ENCODE data around the gene ALKAL2. TPM values are rescaled to one million over a fixed set of nuclear protein-coding genes. Genes with fewer than 3 reads are reported as not detected.

The ALKAL2 gene
- total RNA-seq, 4 donors from 2014 or later = 21.9 to 96.6 (median 46.1) TPM

DNA sequence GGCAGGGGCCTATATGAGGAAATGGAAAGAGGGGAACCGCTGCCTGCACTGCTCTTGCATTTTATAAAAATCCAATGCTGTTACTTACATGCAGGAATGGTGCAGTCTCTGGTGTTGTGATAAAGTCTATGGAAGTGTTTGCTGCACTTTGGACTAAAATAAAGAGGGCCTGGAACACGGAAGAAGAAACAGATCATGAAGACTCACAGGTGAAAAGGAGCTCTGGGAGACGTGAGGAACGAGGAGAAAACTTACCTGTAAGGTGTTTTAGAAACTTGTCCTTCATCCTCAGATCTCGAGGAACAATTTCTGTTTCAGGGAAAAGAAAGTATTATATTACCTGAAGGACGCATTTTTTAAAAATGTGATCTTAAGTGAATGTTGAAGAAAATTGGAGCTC is 1.9 kb downstream of the ALKAL2 start:
- Histone ChIP-seq H3K36me3 (peaks cover 0 to 19% (median 0%) of the 10 kb centered on the region in 3 donors), H3K4me3 (no peak overlapping the region), H3K27me3 (peaks cover 0 to 46% of the 10 kb centered on the region in 2 donors), H3K4me1 (peaks cover 0 to 56% (median 15%) of the 10 kb centered on the region in 4 donors), H3K27ac (no peak overlapping the region), H3K9me3 (no peaks in the 10 kb centered on the region)
- 87% methylated on average over 6 of the region's 6 CpGs for WGBS, 2 donors
- TF ChIP-seq CTCF (IDR thresholded peaks at IDR 0.05) (no peak), EP300 (IDR thresholded peaks at IDR 0.05) (no peak), POLR2A (IDR thresholded peaks at IDR 0.05) (no peak)
- no peak for DNase-seq (ENCODE audit: low spot score in 2 of 2)

DNA sequence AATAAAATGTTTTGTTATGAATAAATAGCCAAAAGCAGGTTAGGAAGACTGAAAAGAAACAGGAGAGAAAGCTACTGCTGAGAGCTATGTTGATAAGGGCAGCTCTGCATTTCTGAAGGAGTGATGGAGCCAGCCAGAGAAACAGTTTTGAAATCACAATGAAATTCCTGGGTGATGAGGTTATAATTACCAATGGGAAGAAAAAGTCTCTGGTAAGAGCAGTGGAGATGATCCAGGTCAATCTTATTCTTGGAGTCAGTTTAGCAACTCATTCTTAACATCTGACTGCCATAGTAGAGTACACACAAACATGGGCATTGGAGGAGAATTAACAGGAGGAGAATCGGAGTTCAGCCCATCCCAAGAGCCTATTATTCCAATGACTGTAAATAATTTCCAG is 2.4 kb downstream of the ALKAL2 start:
- no peak for TF ChIP-seq CTCF (IDR thresholded peaks at IDR 0.05)
- no peak for TF ChIP-seq POLR2A (IDR thresholded peaks at IDR 0.05)
- TF ChIP-seq EP300 (IDR thresholded peaks at IDR 0.05) = peak in 1 of 2 donors; percentile 44
- no peak overlapping the region for H3K4me3 ChIP-seq
- no peak for DNase-seq (ENCODE audit: low spot score in 2 of 2)
- peaks cover 0 to 41% of the 10 kb centered on the region in 2 donors for H3K27me3 ChIP-seq
- no peaks in the 10 kb centered on the region for H3K9me3 ChIP-seq
- H3K36me3 ChIP-seq = peaks cover 0 to 24% (median 0%) of the 10 kb centered on the region in 3 donors
- no peak overlapping the region for H3K27ac ChIP-seq
- peaks cover 0 to 56% (median 15%) of the 10 kb centered on the region in 4 donors for H3K4me1 ChIP-seq
- WGBS, 2 donors = 39 to 50% methylated on average over 1 of the region's 1 CpG

DNA sequence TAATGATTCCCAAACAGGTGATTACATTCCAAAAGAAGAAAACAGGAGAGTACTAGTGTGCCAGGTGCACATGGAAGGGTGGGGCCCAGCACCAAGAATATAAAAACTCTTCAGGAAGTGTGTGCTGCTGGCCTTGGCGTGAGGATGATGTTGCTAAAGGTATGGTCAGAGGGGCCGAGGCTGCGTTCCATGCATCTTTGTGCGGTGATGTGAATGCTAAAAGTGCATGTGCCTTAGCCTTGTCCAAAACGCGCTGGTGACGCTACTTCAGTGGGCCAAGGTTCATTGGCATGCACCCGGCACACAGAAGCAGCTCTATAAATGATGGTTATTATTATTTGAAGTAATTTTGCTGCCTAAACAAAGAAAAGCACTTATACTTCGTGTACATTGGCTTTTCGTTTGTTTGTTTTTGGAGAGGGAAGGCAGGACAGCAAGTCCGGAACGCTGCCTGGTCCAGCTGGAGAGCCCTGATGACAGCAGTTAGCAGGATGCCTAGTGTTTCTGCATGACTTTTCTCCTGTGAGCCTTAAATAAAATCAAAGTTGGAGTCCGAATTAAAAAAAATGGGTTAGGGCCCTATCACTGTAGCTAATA is 2.9 kb downstream of the ALKAL2 start:
- H3K4me1 ChIP-seq = peaks cover 0 to 51% (median 12%) of the 10 kb centered on the region in 4 donors
- no peaks in the 10 kb centered on the region for H3K9me3 ChIP-seq
- no peak overlapping the region for H3K27ac ChIP-seq
- TF ChIP-seq POLR2A (IDR thresholded peaks at IDR 0.05) (no peak), CTCF (IDR thresholded peaks at IDR 0.05) (no peak), EP300 (IDR thresholded peaks at IDR 0.05) (no peak)
- DNase-seq (ENCODE audit: low spot score in 2 of 2) = no peak
- 66 to 70% methylated on average over 13 of the region's 13 CpGs for WGBS, 2 donors
- no peak overlapping the region for H3K4me3 ChIP-seq
- peaks cover 0 to 29% (median 0%) of the 10 kb centered on the region in 3 donors for H3K36me3 ChIP-seq
- H3K27me3 ChIP-seq = peaks cover 0 to 36% of the 10 kb centered on the region in 2 donors

DNA sequence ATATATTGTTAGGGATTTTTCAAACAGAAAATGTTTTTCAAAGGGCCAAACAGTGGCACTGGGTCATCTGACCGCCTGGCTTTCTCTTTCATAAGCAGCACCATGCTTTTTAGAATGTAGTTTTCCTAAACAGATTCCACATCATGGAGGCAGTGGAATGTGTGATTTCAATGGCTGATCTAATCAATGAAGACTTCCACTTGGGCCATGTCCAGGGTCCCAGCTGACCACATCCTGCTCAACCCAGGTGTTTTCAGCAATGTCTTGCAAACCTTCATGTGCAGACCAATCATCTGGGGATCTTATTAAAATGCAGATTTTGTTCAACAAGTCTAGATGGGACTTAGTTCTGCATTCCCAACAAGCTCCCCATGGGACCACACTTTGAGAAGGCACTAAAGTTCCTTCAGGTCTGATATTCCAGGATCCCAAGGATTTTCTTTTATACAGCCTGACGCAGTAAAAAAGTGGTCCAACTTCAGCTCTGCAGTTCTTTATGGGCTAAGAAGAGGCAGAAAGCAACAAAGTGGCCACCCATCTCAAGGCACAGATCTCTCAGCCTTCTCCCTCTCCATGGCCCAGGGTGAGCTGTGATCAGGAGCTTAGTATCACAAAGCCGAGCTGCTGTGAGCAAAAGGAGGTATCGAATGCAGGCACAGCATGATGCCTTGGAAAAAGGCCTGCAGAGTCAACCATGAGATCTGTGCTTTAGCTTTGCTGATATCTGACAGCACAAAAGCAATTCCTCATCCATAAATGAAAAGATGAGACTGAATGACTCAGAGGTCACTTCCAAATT is 3.7 kb downstream of the ALKAL2 start:
- peaks cover 0 to 43% (median 7%) of the 10 kb centered on the region in 4 donors for H3K4me1 ChIP-seq
- TF ChIP-seq POLR2A (IDR thresholded peaks at IDR 0.05) = no peak
- TF ChIP-seq CTCF (IDR thresholded peaks at IDR 0.05) = no peak
- TF ChIP-seq EP300 (IDR thresholded peaks at IDR 0.05) = no peak
- peaks cover 0 to 35% (median 0%) of the 10 kb centered on the region in 3 donors for H3K36me3 ChIP-seq
- no peak overlapping the region for H3K27ac ChIP-seq
- H3K4me3 ChIP-seq = no peak overlapping the region
- DNase-seq (ENCODE audit: low spot score in 2 of 2) = no peak
- peaks cover 0 to 28% of the 10 kb centered on the region in 2 donors for H3K27me3 ChIP-seq
- WGBS, 2 donors = 80 to 84% methylated on average over 4 of the region's 4 CpGs
- no peaks in the 10 kb centered on the region for H3K9me3 ChIP-seq

Data from tibial nerve (tissue), 4 donors.